SK-N-SH treated with all-trans-retinoic acid at 6 μM for 48 hours (cell line): ENCODE results near the gene LAPTM5.

ENCODE experiments used
- ATAC-seq: fragments of 200-7000 bp; cut with Tn5 transposase; 3 replicates; pipeline ENCODE4 v1.9.1; 2020; ENCODE audit warnings: mild to moderate bottlenecking, moderate library complexity
- ARNTL ChIP-seq: fragments of 450-650 bp; formaldehyde crosslinking; IDR thresholded peaks from 2 replicates; pipeline ENCODE4 v1.5.0; 2020; ENCODE audit warnings: low read depth, mild to moderate bottlenecking, moderate library complexity, borderline replicate concordance
- CSDC2 ChIP-seq: fragments of 250-450 bp; sonication (Bioruptor Pico); IDR thresholded peaks from 2 replicates; pipeline ENCODE4 v1.5.0; 2020; ENCODE audit warnings: mild to moderate bottlenecking, moderate library complexity
- ESRRG ChIP-seq: fragments of 250-450 bp; sonication (Bioruptor Pico); IDR thresholded peaks from 2 replicates; pipeline ENCODE4 v1.6.1; 2021; ENCODE audit warnings: mild to moderate bottlenecking
- GLIS3 ChIP-seq: fragments of 250-450 bp; sonication (Bioruptor Pico); IDR thresholded peaks from 2 replicates; pipeline ENCODE4 v1.5.0; 2020; ENCODE audit warnings: mild to moderate bottlenecking, moderate library complexity
- ISL1 ChIP-seq: fragments of 250-450 bp; sonication (Bioruptor Pico); IDR thresholded peaks from 2 replicates; pipeline ENCODE4 v2.1.2; 2022; ENCODE audit warnings: mild to moderate bottlenecking, moderate library complexity
- OSR1 ChIP-seq: fragments of 250-450 bp; sonication (Bioruptor Pico); IDR thresholded peaks from 2 replicates; pipeline ENCODE4 v1.8.0; 2022; ENCODE audit warnings: moderate library complexity, mild to moderate bottlenecking, inconsistent platforms
- RARB ChIP-seq: fragments of 250-450 bp; sonication (Bioruptor Pico); IDR thresholded peaks from 2 replicates; pipeline ENCODE4 v1.8.0; 2021; ENCODE audit warnings: mild to moderate bottlenecking, moderate library complexity
- SNAI2 ChIP-seq: fragments of 250-450 bp; sonication (Bioruptor Pico); IDR thresholded peaks from 2 replicates; pipeline ENCODE4 v1.5.0; 2020; ENCODE audit warnings: mild to moderate bottlenecking, moderate library complexity
- TCF4 ChIP-seq: fragments of 250-450 bp; sonication (Bioruptor Pico); IDR thresholded peaks from 2 replicates; pipeline ENCODE4 v1.8.0; 2021; ENCODE audit warnings: mild to moderate bottlenecking, moderate library complexity, borderline replicate concordance
- TOX ChIP-seq: fragments of 250-450 bp; sonication (Bioruptor Pico); IDR thresholded peaks from 2 replicates; pipeline ENCODE4 v1.8.0; 2021; ENCODE audit warnings: mild to moderate bottlenecking, moderate library complexity, borderline replicate concordance
- ZC3H10 ChIP-seq: fragments of 250-450 bp; sonication (Bioruptor Pico); IDR thresholded peaks from 2 replicates; pipeline ENCODE4 v1.5.1; 2021; ENCODE audit warnings: mild to moderate bottlenecking, moderate library complexity
- ZFP3 ChIP-seq: fragments of 250-450 bp; sonication (Bioruptor Pico); IDR thresholded peaks from 2 replicates; pipeline ENCODE4 v1.5.0; 2020; ENCODE audit warnings: mild to moderate bottlenecking, moderate library complexity
- ZFP30 ChIP-seq: fragments of 450-650 bp; formaldehyde crosslinking; IDR thresholded peaks from 2 replicates; pipeline ENCODE4 v1.5.0; 2022; ENCODE audit warnings: mild to moderate bottlenecking, moderate library complexity
- ZNF565 ChIP-seq: fragments of 450-650 bp; formaldehyde crosslinking; conservative IDR thresholded peaks from 2 replicates; pipeline ENCODE4 v1.5.0; 2020; ENCODE audit warnings: low read depth, mild to moderate bottlenecking, moderate library complexity
- ZNF70 ChIP-seq: fragments of 450-650 bp; formaldehyde crosslinking; IDR thresholded peaks from 2 replicates; pipeline ENCODE4 v1.5.0; 2020; ENCODE audit warnings: mild to moderate bottlenecking, moderate library complexity
- ZNF8 ChIP-seq: fragments of 450-650 bp; formaldehyde crosslinking; IDR thresholded peaks from 2 replicates; pipeline ENCODE4 v1.5.0; 2020; ENCODE audit warnings: mild to moderate bottlenecking, moderate library complexity
- TF ChIP-seq, protein P1 (sequence below): fragments of 250-450 bp; sonication (Bioruptor Pico); IDR thresholded peaks from 2 replicates; pipeline ENCODE4 v1.5.1; 2021; ENCODE audit warnings: mild to moderate bottlenecking, moderate library complexity
- TF ChIP-seq, protein P2 (sequence below): fragments of 250-450 bp; sonication (Bioruptor Pico); IDR thresholded peaks from 2 replicates; pipeline ENCODE4 v1.5.1; 2020; ENCODE audit warnings: low read depth, mild to moderate bottlenecking, moderate library complexity
- TF ChIP-seq, protein P3 (sequence below): fragments of 250-450 bp; sonication (Bioruptor Pico); IDR thresholded peaks from 2 replicates; pipeline ENCODE4 v1.5.0; 2020; ENCODE audit warnings: mild to moderate bottlenecking, moderate library complexity
- TF ChIP-seq, protein P4 (sequence below): fragments of 250-450 bp; sonication (Bioruptor Pico); IDR thresholded peaks from 2 replicates; pipeline ENCODE4 v1.8.0; 2020; ENCODE audit warnings: mild to moderate bottlenecking, moderate library complexity, borderline replicate concordance

The LAPTM5 gene

DNA sequence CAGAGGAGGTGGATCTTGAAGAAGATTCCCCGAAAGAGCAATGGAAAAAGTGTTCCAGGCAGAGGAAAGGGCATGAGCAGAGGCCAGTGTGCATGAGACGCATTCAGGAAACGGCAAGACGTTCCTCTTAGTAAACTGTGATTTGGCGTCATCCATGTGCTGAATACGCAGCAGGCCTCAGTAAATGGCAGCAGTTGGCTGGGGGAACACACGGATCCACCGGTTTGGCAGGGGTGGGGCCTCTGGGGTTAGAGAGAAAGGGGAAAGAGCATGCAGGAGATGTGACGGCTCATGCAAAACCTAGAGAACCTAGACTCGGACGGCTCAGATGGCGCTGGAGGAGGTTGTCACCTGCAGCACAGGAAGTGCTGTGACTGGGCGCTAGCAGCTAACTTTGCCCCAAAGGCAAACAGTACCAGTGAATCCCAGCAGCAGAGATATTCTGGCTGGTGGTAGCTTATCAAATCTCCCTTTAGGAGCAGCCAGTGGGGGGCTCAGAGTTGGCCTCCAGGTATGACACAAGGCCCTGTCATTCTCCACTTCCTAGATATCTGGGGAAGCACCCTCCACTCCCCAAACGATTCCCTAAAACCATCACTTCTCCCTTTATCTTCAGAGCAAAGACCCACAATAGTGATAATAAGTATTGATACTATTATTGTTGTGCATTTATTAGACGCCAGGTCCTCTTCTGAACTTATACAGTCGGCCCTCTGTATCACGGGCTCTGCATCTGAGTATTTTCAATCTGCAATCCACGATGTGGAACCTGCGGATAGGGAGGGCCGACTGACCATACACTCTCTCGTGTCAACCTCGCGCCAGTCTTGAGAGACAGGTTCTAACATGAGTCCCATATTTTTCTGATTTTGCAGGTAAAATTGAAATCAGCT lies 7.6 kb downstream of the LAPTM5 start:
- no peak for ATAC-seq
- TF ChIP-seq GLIS3 (CRISPR knock-in tag) (no peak), ZFP3 (CRISPR knock-in tag) (no peak), ZNF565 (no peak), ESRRG (CRISPR knock-in tag) (no peak), ZFP30 (CRISPR knock-in tag) (no peak)
- TF ChIP-seq, protein P1, sequence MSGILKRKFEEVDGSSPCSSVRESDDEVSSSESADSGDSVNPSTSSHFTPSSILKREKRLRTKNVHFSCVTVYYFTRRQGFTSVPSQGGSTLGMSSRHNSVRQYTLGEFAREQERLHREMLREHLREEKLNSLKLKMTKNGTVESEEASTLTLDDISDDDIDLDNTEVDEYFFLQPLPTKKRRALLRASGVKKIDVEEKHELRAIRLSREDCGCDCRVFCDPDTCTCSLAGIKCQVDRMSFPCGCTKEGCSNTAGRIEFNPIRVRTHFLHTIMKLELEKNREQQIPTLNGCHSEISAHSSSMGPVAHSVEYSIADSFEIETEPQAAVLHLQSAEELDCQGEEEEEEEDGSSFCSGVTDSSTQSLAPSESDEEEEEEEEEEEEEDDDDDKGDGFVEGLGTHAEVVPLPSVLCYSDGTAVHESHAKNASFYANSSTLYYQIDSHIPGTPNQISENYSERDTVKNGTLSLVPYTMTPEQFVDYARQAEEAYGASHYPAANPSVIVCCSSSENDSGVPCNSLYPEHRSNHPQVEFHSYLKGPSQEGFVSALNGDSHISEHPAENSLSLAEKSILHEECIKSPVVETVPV (CRISPR knock-in tag), result no peak
- TF ChIP-seq, protein P2, sequence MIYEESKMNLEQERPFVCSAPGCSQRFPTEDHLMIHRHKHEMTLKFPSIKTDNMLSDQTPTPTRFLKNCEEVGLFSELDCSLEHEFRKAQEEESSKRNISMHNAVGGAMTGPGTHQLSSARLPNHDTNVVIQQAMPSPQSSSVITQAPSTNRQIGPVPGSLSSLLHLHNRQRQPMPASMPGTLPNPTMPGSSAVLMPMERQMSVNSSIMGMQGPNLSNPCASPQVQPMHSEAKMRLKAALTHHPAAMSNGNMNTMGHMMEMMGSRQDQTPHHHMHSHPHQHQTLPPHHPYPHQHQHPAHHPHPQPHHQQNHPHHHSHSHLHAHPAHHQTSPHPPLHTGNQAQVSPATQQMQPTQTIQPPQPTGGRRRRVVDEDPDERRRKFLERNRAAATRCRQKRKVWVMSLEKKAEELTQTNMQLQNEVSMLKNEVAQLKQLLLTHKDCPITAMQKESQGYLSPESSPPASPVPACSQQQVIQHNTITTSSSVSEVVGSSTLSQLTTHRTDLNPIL (CRISPR knock-in tag), result no peak

DNA sequence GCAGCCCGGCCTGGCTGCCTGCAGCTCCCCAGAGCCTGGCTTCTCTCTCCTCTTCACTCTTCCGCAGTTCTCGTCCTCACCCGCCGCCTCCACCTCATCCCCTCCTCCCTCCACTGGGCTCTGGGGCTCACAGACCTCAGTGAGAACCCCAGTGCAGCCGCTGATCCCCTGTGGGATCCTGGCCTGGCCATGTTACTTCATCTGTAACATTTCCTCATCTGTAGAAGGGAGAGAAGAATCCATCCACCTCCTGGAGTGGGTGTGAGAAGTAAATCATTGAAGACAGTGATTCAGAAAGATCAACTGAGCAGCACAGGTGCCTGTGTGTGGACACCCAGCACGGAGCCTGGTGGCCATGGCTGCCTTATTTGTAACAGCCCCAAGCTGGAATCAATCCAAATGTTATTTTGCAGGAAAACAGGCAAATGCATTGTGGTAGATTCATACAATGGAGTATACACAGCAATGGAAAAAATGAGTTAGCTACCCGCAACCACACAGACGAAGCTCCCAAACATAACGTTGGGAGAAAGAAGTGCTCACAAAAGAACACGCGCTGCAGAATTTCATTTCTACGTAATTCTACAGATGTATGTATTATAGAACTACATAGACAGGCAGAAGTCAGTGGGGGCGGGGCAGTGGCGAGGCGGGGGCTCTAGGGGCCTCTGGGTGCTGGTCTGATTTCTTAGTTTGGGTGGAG lies 8.7 kb downstream of the LAPTM5 start:
- TF ChIP-seq, protein P1 (CRISPR knock-in tag), result no peak
- TF ChIP-seq ISL1 (CRISPR knock-in tag), result no peak
- no peak for TF ChIP-seq ZFP3 (CRISPR knock-in tag)
- TF ChIP-seq TCF4 (CRISPR knock-in tag), result no peak
- no peak for TF ChIP-seq OSR1 (CRISPR knock-in tag)
- TF ChIP-seq ZC3H10 (CRISPR knock-in tag), result no peak
- no peak for TF ChIP-seq TOX (CRISPR knock-in tag)
- TF ChIP-seq, protein P3, sequence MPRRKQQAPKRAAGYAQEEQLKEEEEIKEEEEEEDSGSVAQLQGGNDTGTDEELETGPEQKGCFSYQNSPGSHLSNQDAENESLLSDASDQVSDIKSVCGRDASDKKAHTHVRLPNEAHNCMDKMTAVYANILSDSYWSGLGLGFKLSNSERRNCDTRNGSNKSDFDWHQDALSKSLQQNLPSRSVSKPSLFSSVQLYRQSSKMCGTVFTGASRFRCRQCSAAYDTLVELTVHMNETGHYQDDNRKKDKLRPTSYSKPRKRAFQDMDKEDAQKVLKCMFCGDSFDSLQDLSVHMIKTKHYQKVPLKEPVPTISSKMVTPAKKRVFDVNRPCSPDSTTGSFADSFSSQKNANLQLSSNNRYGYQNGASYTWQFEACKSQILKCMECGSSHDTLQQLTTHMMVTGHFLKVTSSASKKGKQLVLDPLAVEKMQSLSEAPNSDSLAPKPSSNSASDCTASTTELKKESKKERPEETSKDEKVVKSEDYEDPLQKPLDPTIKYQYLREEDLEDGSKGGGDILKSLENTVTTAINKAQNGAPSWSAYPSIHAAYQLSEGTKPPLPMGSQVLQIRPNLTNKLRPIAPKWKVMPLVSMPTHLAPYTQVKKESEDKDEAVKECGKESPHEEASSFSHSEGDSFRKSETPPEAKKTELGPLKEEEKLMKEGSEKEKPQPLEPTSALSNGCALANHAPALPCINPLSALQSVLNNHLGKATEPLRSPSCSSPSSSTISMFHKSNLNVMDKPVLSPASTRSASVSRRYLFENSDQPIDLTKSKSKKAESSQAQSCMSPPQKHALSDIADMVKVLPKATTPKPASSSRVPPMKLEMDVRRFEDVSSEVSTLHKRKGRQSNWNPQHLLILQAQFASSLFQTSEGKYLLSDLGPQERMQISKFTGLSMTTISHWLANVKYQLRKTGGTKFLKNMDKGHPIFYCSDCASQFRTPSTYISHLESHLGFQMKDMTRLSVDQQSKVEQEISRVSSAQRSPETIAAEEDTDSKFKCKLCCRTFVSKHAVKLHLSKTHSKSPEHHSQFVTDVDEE (CRISPR knock-in tag), result no peak
- TF ChIP-seq ZNF565, result no peak
- no peak for TF ChIP-seq ARNTL (CRISPR knock-in tag)
- no peak for TF ChIP-seq CSDC2 (CRISPR knock-in tag)
- no peak for TF ChIP-seq GLIS3 (CRISPR knock-in tag)
- TF ChIP-seq RARB, result no peak
- no peak for TF ChIP-seq ZFP30 (CRISPR knock-in tag)
- no peak for TF ChIP-seq ZNF8 (CRISPR knock-in tag)
- TF ChIP-seq ZNF70, result no peak
- TF ChIP-seq, protein P4, sequence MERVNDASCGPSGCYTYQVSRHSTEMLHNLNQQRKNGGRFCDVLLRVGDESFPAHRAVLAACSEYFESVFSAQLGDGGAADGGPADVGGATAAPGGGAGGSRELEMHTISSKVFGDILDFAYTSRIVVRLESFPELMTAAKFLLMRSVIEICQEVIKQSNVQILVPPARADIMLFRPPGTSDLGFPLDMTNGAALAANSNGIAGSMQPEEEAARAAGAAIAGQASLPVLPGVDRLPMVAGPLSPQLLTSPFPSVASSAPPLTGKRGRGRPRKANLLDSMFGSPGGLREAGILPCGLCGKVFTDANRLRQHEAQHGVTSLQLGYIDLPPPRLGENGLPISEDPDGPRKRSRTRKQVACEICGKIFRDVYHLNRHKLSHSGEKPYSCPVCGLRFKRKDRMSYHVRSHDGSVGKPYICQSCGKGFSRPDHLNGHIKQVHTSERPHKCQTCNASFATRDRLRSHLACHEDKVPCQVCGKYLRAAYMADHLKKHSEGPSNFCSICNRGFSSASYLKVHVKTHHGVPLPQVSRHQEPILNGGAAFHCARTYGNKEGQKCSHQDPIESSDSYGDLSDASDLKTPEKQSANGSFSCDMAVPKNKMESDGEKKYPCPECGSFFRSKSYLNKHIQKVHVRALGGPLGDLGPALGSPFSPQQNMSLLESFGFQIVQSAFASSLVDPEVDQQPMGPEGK (CRISPR knock-in tag), result no peak
- ATAC-seq, result no peak

DNA sequence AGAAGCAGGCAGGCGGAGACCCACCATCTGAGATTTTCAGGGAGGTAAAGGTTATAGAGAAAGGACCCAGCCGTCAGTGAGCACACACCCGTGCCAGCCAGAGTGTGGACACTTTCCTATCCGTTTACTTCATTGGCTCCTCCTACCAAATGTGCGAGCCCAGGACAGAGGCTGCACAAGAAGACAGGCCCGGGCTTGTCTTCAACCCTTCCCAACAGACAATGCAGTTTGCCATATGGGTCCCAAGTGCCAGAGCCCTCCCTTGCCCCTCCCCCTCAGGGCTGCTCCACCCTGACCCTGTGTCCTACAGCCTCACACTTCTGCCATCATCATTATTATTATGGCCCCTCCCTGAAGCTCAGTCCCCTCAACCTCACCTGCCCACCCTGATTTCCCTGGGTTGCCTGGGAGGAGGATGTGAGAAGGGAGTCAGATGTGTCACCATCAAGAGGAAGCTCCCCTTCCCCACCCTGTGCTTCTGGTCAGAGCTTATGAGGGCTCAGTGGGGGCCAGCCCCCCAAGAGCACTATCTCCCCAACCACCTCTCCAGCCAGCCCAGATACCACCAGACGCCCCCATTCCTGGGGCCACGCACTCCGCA lies 9.4 kb downstream of the LAPTM5 start:
- no peak for ATAC-seq
- TF ChIP-seq, protein P2 (CRISPR knock-in tag), result no peak
- no peak for TF ChIP-seq TCF4 (CRISPR knock-in tag)
- TF ChIP-seq, protein P4 (CRISPR knock-in tag), result no peak
- TF ChIP-seq CSDC2 (CRISPR knock-in tag), result no peak
- TF ChIP-seq SNAI2 (CRISPR knock-in tag), result no peak
- no peak for TF ChIP-seq ZNF8 (CRISPR knock-in tag)
